Neural cell (in vitro differentiated cells): ENCODE data around the gene NRN1L.

Experiments
- CTCF ChIP-seq: fragments of 450-650 bp; IDR thresholded peaks from 2 replicates; pipeline ENCODE4 v1.5.1; 2014; ENCODE audit warnings: antibody characterized with exemption, mild to moderate bottlenecking, moderate library complexity; ENCODE audit not compliant: poor library complexity, severe bottlenecking
- EZH2 ChIP-seq: fragments of 200-600, 300-800 bp; shearing (Covaris generic), sonication (generic); IDR thresholded peaks from 2 replicates; pipeline ENCODE4 v1.6.1; 2014; ENCODE audit warnings: antibody characterized with exemption, low read length, borderline replicate concordance, mild to moderate bottlenecking; ENCODE audit not compliant: insufficient read depth, poor library complexity, severe bottlenecking
- POLR2AphosphoS5 ChIP-seq: IDR thresholded peaks from 2 replicates; pipeline ENCODE4 v1.6.1; 2012

GRCh38 chr16:67922740-67923139, 38.1 kb downstream of the NRN1L start:
- no peak for TF ChIP-seq CTCF
- TF ChIP-seq POLR2AphosphoS5 = no peak
- TF ChIP-seq EZH2 = no peak
